ENCODE measurements around the gene PTGS2.
"Not testable (repeated sequence)": the region's sequence is repeated elsewhere in the genome, so short reads cannot be mapped to it uniquely, and the experiment has no call there.

PTGS2 gene

GRCh38 chr1:186657481-186657880, 22.7 kb downstream of the PTGS2 start:
- in situ Hi-C loops (cut with MboI; ENCODE audit: low pct_unique_long_range_greater_than_20kb, low sequenced_read_pairs, unreplicated experiment), result no loop called here
- DNase-seq (ENCODE audit: low spot score), result no peak
- no peak for TF ChIP-seq CTCF (IDR thresholded peaks at IDR 0.05; ENCODE audit: extremely low read depth, insufficient read depth, missing control alignments)

GRCh38 chr1:186655876-186656275, 24.3 kb downstream of the PTGS2 start:
- in situ Hi-C loops (cut with MboI; ENCODE audit: low pct_unique_long_range_greater_than_20kb, low sequenced_read_pairs, unreplicated experiment), result no loop called here
- DNase-seq (ENCODE audit: low spot score), result no peak
- TF ChIP-seq CTCF (IDR thresholded peaks at IDR 0.05; ENCODE audit: extremely low read depth, insufficient read depth, missing control alignments), result no peak

- in situ Hi-C loops (cut with MboI; ENCODE audit: low pct_unique_long_range_greater_than_20kb, low sequenced_read_pairs, unreplicated experiment), result no loop called here
- no peak for TF ChIP-seq CTCF (IDR thresholded peaks at IDR 0.05; ENCODE audit: extremely low read depth, insufficient read depth, missing control alignments)
- no peak for DNase-seq (ENCODE audit: low spot score)
These were observed 25.5 kb downstream of the PTGS2 start for GRCh38 chr1:186654741-186655140.

- no peak for TF ChIP-seq CTCF (IDR thresholded peaks at IDR 0.05; ENCODE audit: extremely low read depth, insufficient read depth, missing control alignments)
- DNase-seq (ENCODE audit: low spot score), result no peak
- in situ Hi-C loops (cut with MboI; ENCODE audit: low pct_unique_long_range_greater_than_20kb, low sequenced_read_pairs, unreplicated experiment), result no loop called here
These were observed 26.9 kb downstream of the PTGS2 start for GRCh38 chr1:186653312-186653711.

- DNase-seq (ENCODE audit: low spot score), result no peak
- in situ Hi-C loops (cut with MboI; ENCODE audit: low pct_unique_long_range_greater_than_20kb, low sequenced_read_pairs, unreplicated experiment), result no loop called here
- TF ChIP-seq CTCF (IDR thresholded peaks at IDR 0.05; ENCODE audit: extremely low read depth, insufficient read depth, missing control alignments), result no peak
These were observed 31.6 kb downstream of the PTGS2 start for GRCh38 chr1:186648613-186649012.

- in situ Hi-C loops (cut with MboI; ENCODE audit: low pct_unique_long_range_greater_than_20kb, low sequenced_read_pairs, unreplicated experiment); DNase-seq (ENCODE audit: low spot score): not testable (repeated sequence)
These were observed 32.2 kb downstream of the PTGS2 start for GRCh38 chr1:186647985-186648384.

GRCh38 chr1:186643614-186644013, 36.6 kb downstream of the PTGS2 start:
- DNase-seq (ENCODE audit: low spot score), result no peak
- TF ChIP-seq CTCF (IDR thresholded peaks at IDR 0.05; ENCODE audit: extremely low read depth, insufficient read depth, missing control alignments), result no peak

GRCh38 chr1:186637567-186637966, 42.7 kb downstream of the PTGS2 start:
- in situ Hi-C loops (cut with MboI; ENCODE audit: low pct_unique_long_range_greater_than_20kb, low sequenced_read_pairs, unreplicated experiment), result not testable (repeated sequence)

More at GRCh38 chr1:186643614-186644013, 36.6 kb downstream of the PTGS2 start:
- in situ Hi-C loops (cut with MboI; ENCODE audit: low pct_unique_long_range_greater_than_20kb, low sequenced_read_pairs, unreplicated experiment), result no loop called here

More at GRCh38 chr1:186637567-186637966, 42.7 kb downstream of the PTGS2 start:
- DNase-seq (ENCODE audit: low spot score), result not testable (repeated sequence)

All from GM13977 (cell line).